Activated CD4-positive, alpha-beta T cell treated with anti-CD3 and anti-CD28 coated beads, Interleukin-2, amount 50 U/mL, for 24 hours (primary cell): ENCODE measurements around the gene COL25A1.

Source experiments
- DNase-seq, 2 donors: peaks; one replicate each; pipeline ENCODE4 v3.0.0-alpha.2; 2020; ENCODE audit warnings: low read depth in 1 of 2, low spot score in 1 of 2

COL25A1 gene

DNA sequence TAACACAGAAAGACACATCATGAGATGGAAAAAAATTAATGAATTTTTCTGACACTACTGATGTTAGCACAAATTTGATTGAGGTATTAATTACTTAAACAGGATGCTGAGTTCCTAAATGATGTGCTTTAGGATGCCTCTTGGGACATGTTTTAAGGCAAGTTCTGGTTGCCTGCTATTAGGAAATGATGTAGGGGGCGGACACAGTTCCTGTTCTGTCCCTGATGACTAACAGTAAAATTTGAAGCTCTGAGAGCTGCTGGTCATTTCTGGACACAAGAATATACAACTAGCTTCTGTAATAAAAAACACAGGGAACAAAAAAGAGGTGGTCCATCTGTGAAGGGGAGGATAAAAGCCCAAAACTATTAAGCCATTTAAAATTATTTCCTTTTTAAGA is 376.4 kb downstream of the COL25A1 start:
- DNase-seq, result no peak

DNA sequence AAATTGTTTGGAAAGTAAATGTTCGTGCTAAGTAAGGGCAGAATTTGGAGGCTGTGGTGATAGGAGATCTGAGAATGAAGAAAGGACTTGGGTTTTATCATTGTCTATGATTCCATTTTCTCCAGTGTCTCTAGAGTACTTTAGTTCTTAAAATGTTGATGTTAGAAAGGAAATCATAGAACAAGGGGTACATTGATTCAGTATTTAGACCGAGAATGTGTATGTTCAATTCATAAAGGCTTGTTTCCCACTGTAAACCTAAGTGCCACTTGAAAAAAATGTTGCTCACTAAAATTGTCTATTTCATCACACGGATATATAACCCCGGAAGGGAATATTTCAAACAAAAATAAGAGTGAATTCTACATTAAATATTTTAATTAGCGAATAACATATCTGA is 380.3 kb downstream of the COL25A1 start:
- no peak for DNase-seq

GRCh38 chr4:108920395-108921087 is 381.9 kb downstream of the COL25A1 start:
- DNase-seq, result no peak

DNA sequence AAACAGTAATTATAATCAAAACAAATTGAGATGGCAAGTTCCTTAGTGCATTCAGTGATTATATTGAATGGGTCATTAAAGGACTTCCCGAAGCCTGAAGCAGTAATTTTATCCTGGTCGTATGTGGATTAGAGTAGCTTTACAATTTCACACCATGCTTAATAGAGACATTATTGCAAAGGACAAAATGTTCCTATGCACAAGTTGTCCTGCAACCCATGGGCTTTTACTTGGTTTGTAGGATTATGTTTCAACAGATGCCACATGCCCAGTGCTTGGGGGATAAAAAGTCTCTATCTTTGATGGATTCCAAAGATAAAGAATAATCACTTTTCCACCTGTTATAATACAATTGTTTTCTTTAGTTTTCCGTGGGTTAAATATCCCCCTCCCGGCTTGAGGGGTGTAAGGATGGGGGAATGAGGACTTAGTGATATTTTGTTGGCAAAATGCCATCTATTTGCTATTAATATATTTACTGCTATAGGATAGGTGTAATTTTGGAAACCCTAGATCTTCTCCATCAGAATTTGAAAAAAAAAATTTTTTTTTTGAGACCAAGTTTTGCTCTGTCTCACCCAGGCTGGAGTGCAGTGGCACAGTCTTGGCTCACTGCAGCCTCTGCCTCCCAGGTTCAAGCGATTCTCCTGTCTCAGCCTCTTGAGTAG is 383.1 kb downstream of the COL25A1 start:
- DNase-seq, result no peak

- no peak for DNase-seq
These were observed 385.2 kb downstream of the COL25A1 start for GRCh38 chr4:108917255-108917654.

DNA sequence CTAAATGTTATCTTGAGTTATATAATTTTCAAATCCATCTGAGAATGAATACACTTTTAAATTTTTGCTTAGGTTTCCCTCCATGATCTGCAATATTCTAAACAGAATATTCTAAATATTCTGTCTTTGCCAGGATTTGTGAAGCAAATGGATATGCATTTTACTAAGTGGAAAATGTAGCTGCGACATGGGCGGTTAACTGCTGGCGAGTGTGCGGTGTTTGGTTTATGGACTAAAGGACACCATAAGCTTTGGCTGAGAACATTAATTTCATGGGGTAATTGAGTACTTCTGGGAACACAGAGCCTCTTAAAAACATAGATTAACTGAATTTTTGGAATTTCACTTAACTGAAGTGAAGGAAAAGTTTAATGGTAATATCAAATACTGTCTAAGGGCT is 385.8 kb downstream of the COL25A1 start:
- no peak for DNase-seq

DNA sequence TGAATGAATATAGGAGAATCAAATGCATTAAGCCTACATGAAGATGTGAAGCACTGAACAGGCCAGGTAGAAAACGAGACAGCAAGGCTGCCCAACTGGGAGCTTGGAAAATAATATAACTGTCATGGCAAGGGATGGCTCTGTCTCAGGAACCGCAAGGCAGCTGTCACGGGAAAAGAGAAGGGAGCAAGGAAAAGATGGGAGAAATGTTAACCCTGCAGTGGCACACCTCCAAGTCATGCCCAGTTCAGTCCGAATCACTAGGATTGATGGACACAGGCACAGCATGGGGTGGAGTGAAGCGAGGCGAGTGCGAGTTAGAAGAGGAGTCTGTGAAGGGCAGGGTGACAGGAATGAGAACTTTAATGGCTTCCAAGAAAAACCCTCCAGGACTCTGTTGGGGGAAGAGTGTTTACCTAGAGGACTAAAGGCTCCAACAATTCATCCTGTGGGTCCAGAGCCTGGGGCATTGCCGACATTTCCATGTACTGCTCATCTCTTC is 395.5 kb downstream of the COL25A1 start:
- DNase-seq, result no peak

- no peak for DNase-seq
These were observed 396.5 kb downstream of the COL25A1 start for GRCh38 chr4:108906006-108906405.

- DNase-seq, result no peak
These were observed 398.8 kb downstream of the COL25A1 start for GRCh38 chr4:108903464-108904221.

GRCh38 chr4:108902769-108903168 is 399.7 kb downstream of the COL25A1 start:
- DNase-seq, result no peak

GRCh38 chr4:108901291-108901690 is 401.2 kb downstream of the COL25A1 start:
- no peak for DNase-seq

DNA sequence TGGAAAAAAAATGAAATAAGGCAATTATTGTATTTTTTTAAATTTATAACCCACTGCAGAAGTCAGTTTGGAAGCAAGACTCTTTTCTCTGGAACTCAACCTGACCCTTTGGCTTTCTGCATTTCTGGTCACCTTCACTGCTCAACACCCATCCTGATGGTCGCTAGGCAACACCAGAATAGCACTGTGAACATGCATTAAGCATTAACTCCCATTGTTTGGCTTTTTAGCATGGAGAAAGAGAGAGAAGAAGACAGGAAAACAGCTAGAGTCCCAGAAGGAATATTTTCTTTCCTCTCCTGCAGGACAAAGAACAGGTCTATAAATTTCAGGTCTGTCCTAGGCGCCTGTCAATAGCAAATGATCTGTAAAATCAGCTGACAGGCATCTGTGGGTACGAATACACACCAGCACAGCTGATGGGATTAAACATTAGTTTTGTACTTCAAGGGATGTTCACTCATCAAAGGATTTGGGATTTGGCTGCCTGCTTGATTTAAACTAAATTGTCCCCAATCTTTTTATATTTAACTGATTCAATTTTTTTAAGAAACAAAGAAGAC is 402.4 kb downstream of the COL25A1 start:
- no peak for DNase-seq

GRCh38 chr4:108893468-108893867 is 409.0 kb downstream of the COL25A1 start:
- DNase-seq, result no peak

DNA sequence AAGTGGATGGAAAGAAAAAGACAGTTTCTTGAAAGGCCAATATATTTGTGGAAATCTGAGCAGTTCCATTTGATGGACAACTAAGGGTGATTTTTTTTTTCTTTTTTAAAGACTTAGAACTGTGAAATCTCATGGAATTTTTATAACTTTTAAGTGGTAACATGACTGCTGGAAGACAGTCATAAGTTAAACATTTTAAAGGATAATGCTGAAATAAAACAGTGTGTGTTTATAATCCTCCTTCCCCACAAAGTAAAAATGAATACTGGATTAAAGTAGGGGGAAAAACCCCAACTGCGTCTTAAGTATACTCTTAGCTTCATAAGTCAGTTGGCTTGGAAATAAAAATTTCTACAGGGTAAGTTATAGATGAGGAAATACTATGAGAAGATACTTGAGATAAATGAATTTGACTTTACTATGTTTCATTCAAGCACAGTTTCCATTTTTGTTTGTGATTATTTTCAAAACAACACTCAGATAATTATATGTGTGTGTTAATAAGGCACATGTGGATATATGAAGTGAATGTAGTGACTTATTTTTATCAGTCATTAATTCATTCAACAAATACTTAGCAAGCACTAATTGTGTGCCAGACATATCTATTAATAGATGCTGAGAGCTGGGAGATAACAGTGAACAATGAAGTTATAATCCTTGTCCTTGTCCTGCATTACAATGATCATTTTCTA is 410.4 kb downstream of the COL25A1 start:
- DNase-seq, result no peak

GRCh38 chr4:108890484-108890881 is 412.0 kb downstream of the COL25A1 start:
- no peak for DNase-seq

DNA sequence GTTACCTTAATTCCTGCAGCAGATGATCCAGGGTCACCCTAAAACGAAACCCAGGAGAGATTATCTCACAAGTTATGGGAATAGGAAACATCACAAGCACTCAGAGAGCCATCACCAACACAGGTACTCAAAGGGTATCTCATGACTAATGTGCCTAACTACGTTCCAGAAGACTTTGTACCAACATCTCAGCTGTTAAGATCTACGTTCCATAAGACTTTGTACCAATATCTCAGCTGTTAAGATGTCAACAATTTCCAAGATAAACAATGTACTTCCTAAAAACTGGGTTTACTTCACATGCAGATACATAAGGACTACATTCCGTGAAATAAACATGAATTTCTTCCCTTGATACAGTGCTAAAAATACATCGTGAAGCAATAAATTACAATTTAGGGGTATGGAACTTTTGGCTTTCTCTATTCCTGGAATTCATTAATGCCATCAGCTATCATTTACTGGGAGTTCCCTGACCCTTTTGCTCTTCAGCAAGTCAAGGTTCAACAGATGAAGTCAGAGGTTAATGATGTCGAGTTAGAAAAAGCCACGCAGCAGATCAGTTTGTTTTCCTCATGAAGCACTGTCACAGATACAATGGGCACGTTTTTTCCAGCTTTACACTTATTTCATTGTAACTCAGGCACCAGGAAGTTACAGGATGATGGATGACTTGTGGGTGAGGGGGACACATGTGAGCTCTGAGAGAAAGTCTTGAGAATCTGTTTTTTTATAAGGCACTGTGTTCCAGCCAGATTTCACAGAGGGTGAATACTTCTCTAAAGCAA is 412.6 kb downstream of the COL25A1 start:
- no peak for DNase-seq

DNA sequence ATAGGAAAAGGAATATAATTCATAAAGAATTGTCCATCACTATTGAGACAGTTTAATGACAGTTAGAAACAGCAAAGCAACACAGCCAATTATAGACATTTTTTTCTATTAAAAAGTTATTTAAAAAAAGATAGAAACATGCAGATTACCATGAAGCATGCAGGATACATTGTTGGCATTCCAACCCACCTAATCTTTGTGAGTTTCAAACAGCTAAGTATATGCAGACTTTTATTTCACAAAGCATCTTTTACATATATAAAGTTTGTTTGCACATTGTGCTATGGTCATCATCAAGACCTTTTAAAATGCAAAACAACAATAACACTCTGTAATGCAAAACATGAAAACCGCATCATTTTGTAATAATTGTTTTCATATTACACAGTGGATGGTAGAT is 413.7 kb downstream of the COL25A1 start:
- no peak for DNase-seq

DNA sequence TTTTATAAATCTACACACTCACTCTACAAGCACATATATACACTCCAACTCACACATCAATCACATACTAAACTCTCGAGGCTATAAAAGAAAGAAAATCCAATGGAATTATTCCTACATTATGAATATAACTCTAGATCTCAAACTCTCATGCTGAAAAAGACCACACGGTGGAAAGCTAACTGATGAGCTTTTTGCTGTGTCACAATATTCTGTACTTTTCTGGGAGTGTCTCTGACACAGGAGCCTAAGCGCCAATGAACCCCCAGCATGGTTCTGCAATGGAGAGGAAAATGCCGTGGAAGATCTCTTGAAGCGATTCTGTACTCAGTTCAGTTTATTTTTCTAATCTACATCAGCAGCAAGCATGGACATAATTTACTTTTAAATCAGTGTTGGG is 415.4 kb downstream of the COL25A1 start:
- DNase-seq, result no peak

- no peak for DNase-seq
These were observed 417.2 kb downstream of the COL25A1 start for GRCh38 chr4:108885211-108885610.

DNA sequence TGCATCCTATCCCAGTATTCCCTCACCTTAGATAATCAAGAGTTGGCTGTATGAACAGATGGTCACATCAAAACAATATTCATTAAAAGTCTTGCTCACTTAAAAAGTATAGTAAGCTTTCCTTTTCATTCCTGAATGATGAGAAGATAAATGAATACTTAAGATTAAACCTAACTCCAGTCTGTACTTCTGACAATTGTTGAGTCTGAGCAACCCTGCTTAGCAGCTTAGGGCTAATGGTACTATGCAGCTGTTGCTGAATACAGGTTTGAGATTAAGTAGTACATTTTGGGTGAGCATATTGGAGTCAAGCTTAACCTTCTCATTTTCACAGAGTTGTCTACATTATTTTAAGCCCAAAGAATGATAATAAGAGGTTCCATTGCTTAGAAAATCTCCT is 417.9 kb downstream of the COL25A1 start:
- no peak for DNase-seq
